NT2/D1 (cell line): ENCODE measurements around the gene OR2A1.
"Not testable (repeated sequence)": the region's sequence is repeated elsewhere in the genome, so short reads cannot be mapped to it uniquely, and the experiment has no call there.

Experiments used
- DNase-seq: peaks from one replicate; pipeline ENCODE4 v3.0.0-alpha.2; 2011; ENCODE audit warnings: low read depth, low spot score
- H3K27me3 ChIP-seq: 2 replicates; pipeline ENCODE4 v1.6.0; 2011; ENCODE audit warnings: mild to moderate bottlenecking; ENCODE audit not compliant: insufficient read length, insufficient read depth
- H3K36me3 ChIP-seq: 2 replicates; pipeline ENCODE4 v1.6.1; 2011; ENCODE audit warnings: mild to moderate bottlenecking, low read length, mixed read lengths; ENCODE audit not compliant: insufficient read depth, insufficient read length
- H3K4me1 ChIP-seq: 2 replicates; pipeline ENCODE4 v1.5.1; 2011; ENCODE audit not compliant: insufficient read depth, insufficient read length
- H3K4me3 ChIP-seq: 2 replicates; pipeline ENCODE4 v1.5.1; 2011; ENCODE audit warnings: low read depth; ENCODE audit not compliant: insufficient read length
- H3K9ac ChIP-seq: 2 replicates; pipeline ENCODE4 v1.6.0; 2011; ENCODE audit warnings: low read depth; ENCODE audit not compliant: insufficient read length
- H3K9me3 ChIP-seq: 2 replicates; pipeline ENCODE4 v1.5.1; 2011; ENCODE audit warnings: mild to moderate bottlenecking, low read length; ENCODE audit not compliant: insufficient read depth

The OR2A1 gene

GRCh38 chr7:144311872-144312469, at the start of gene OR2A1:
OR2A1 (plus strand) TSS chr7:144312419; CDS start chr7:144318125, 5,706 bp downstream.
- H3K9ac ChIP-seq, H3K27me3 ChIP-seq, H3K4me3 ChIP-seq, H3K36me3 ChIP-seq, DNase-seq, H3K4me1 ChIP-seq, H3K9me3 ChIP-seq: not testable (repeated sequence)

- not testable (repeated sequence) for H3K9ac ChIP-seq, H3K9me3 ChIP-seq, H3K4me3 ChIP-seq, H3K27me3 ChIP-seq, H3K36me3 ChIP-seq, DNase-seq, H3K4me1 ChIP-seq
These were observed 47.5 kb upstream of the OR2A1 start, which contains the start of gene OR2A7 for GRCh38 chr7:144264692-144265091. OR2A7 (minus strand) TSS chr7:144264792; CDS start chr7:144259628, 5,164 bp downstream.

- not testable (repeated sequence) for H3K9me3 ChIP-seq, DNase-seq, H3K36me3 ChIP-seq, H3K4me3 ChIP-seq, H3K4me1 ChIP-seq, H3K9ac ChIP-seq, H3K27me3 ChIP-seq
These were observed 43.0 kb upstream of the OR2A1 start, which contains the start of gene CTAGE8 for GRCh38 chr7:144269188-144269587. CTAGE8 (minus strand) TSS chr7:144269288; CDS start chr7:144269250, 38 bp downstream.

GRCh38 chr7:144275281-144275680, 36.9 kb upstream of the OR2A1 start:
- not testable (repeated sequence) for H3K36me3 ChIP-seq, DNase-seq, H3K9ac ChIP-seq, H3K9me3 ChIP-seq, H3K27me3 ChIP-seq, H3K4me3 ChIP-seq, H3K4me1 ChIP-seq

GRCh38 chr7:144280010-144280409, 32.2 kb upstream of the OR2A1 start:
- not testable (repeated sequence) for H3K4me1 ChIP-seq, H3K9ac ChIP-seq, H3K4me3 ChIP-seq, H3K9me3 ChIP-seq, H3K27me3 ChIP-seq, H3K36me3 ChIP-seq, DNase-seq

GRCh38 chr7:144281981-144282380, 30.2 kb upstream of the OR2A1 start:
- DNase-seq, H3K36me3 ChIP-seq, H3K27me3 ChIP-seq, H3K4me3 ChIP-seq, H3K9me3 ChIP-seq, H3K4me1 ChIP-seq, H3K9ac ChIP-seq: not testable (repeated sequence)

- not testable (repeated sequence) for H3K27me3 ChIP-seq, H3K4me3 ChIP-seq, H3K36me3 ChIP-seq, H3K9me3 ChIP-seq, H3K4me1 ChIP-seq, H3K9ac ChIP-seq, DNase-seq
These were observed 29.7 kb upstream of the OR2A1 start for GRCh38 chr7:144282490-144282889.

- H3K9me3 ChIP-seq, H3K4me3 ChIP-seq, H3K36me3 ChIP-seq, DNase-seq, H3K27me3 ChIP-seq, H3K4me1 ChIP-seq, H3K9ac ChIP-seq: not testable (repeated sequence)
These were observed 28.5 kb upstream of the OR2A1 start for GRCh38 chr7:144283716-144284115.

- H3K9me3 ChIP-seq, H3K27me3 ChIP-seq, H3K4me3 ChIP-seq, DNase-seq, H3K36me3 ChIP-seq, H3K4me1 ChIP-seq, H3K9ac ChIP-seq: not testable (repeated sequence)
These were observed 24.9 kb upstream of the OR2A1 start for GRCh38 chr7:144287171-144287784.

GRCh38 chr7:144291607-144292006, 20.6 kb upstream of the OR2A1 start:
- not testable (repeated sequence) for H3K27me3 ChIP-seq, DNase-seq, H3K9ac ChIP-seq

GRCh38 chr7:144292384-144293161, 19.6 kb upstream of the OR2A1 start:
- not testable (repeated sequence) for H3K4me3 ChIP-seq, H3K9me3 ChIP-seq, H3K36me3 ChIP-seq, H3K9ac ChIP-seq, H3K27me3 ChIP-seq, H3K4me1 ChIP-seq, DNase-seq

More at GRCh38 chr7:144291607-144292006, 20.6 kb upstream of the OR2A1 start:
- H3K36me3 ChIP-seq, H3K4me1 ChIP-seq, H3K9me3 ChIP-seq, H3K4me3 ChIP-seq: not testable (repeated sequence)
